OCI-M2 (cell line): Measurements from ENCODE around the gene ETFB.
A peak's percentile ranks its signal among the peaks of the same experiment; 100 is the strongest.

Source experiments
- DNase-seq: peaks from one replicate; lab custom pipeline; 2025; ENCODE audit not compliant: unreplicated experiment; lab: John Stamatoyannopoulos, UW

The ETFB gene

GRCh38 chr19:51352783-51353360, 13.3 kb downstream of the ETFB start:
- no peak for DNase-seq

GRCh38 chr19:51351266-51351990, 14.8 kb downstream of the ETFB start:
- no peak for DNase-seq

GRCh38 chr19:51347209-51347928, 18.8 kb downstream of the ETFB start:
- DNase-seq = no peak

GRCh38 chr19:51346742-51347141, 19.4 kb downstream of the ETFB start:
- no peak for DNase-seq

GRCh38 chr19:51345076-51345620, 21.0 kb downstream of the ETFB start:
- DNase-seq = no peak

- no peak for DNase-seq
These were observed 23.3 kb downstream of the ETFB start for GRCh38 chr19:51342631-51343569.

GRCh38 chr19:51341976-51342580, 24.1 kb downstream of the ETFB start, which contains the start of gene VSIG10L:
Gene VSIG10L (minus strand): TSS chr19:51342139. CDS start chr19:51342124, 15 bp downstream.
- DNase-seq = no peak

GRCh38 chr19:51341066-51341465, 25.1 kb downstream of the ETFB start:
- DNase-seq = no peak

- DNase-seq = peak; percentile 82
These were observed 26.2 kb downstream of the ETFB start for GRCh38 chr19:51339687-51340656.

- DNase-seq = no peak
These were observed 26.9 kb downstream of the ETFB start for GRCh38 chr19:51339313-51339686.

- DNase-seq = peak; percentile 88
These were observed 27.4 kb downstream of the ETFB start for GRCh38 chr19:51338563-51339312.

GRCh38 chr19:51337861-51338562, 28.2 kb downstream of the ETFB start:
- DNase-seq = no peak

GRCh38 chr19:51337141-51337860, 28.9 kb downstream of the ETFB start:
- no peak for DNase-seq

- DNase-seq = no peak
These were observed 32.2 kb downstream of the ETFB start for GRCh38 chr19:51333836-51334460.

- no peak for DNase-seq
These were observed 34.5 kb downstream of the ETFB start for GRCh38 chr19:51331716-51332115.

GRCh38 chr19:51331193-51331592, 35.0 kb downstream of the ETFB start:
- DNase-seq = no peak

GRCh38 chr19:51330366-51330765, 35.8 kb downstream of the ETFB start:
- no peak for DNase-seq
